SIG-M5 treated with dmso at 0.1 percent for 504 hours (cell line): ENCODE measurements around the gene ITGA2.

Experiments used
- DNase-seq: peaks from one replicate; lab custom pipeline; 2025; ENCODE audit not compliant: unreplicated experiment; lab: John Stamatoyannopoulos, UW

ITGA2 gene

GRCh38 chr5:52988335-52989024, 672 bp upstream of the ITGA2 start:
- no peak for DNase-seq

GRCh38 chr5:52989781-52990527, 802 bp downstream of the ITGA2 start:
- peak; percentile 23 for DNase-seq

GRCh38 chr5:52990528-52990925, 1.4 kb downstream of the ITGA2 start:
- DNase-seq: no peak

GRCh38 chr5:52993367-52993766, 4.2 kb downstream of the ITGA2 start:
- DNase-seq: no peak

- no peak for DNase-seq
Measured at GRCh38 chr5:52994266-52994665, 5.1 kb downstream of the ITGA2 start.

- DNase-seq: no peak
Measured at GRCh38 chr5:52995095-52995494, 5.9 kb downstream of the ITGA2 start.

- no peak for DNase-seq
Measured at GRCh38 chr5:52995914-52996313, 6.8 kb downstream of the ITGA2 start.

- no peak for DNase-seq
Measured at GRCh38 chr5:52996979-52997378, 7.8 kb downstream of the ITGA2 start.

GRCh38 chr5:52997424-52997823, 8.3 kb downstream of the ITGA2 start:
- DNase-seq: no peak

- no peak for DNase-seq
Measured at GRCh38 chr5:52998552-52999313, 9.6 kb downstream of the ITGA2 start.

GRCh38 chr5:52999344-52999949, 10.3 kb downstream of the ITGA2 start:
- no peak for DNase-seq

- DNase-seq: no peak
Measured at GRCh38 chr5:53001541-53001940, 12.4 kb downstream of the ITGA2 start.

- DNase-seq: no peak
Measured at GRCh38 chr5:53002491-53002890, 13.3 kb downstream of the ITGA2 start.

- DNase-seq: no peak
Measured at GRCh38 chr5:53003144-53003543, 14.0 kb downstream of the ITGA2 start.

- no peak for DNase-seq
Measured at GRCh38 chr5:53006911-53007890, 18.0 kb downstream of the ITGA2 start.

GRCh38 chr5:53008751-53009150, 19.6 kb downstream of the ITGA2 start:
- peak; percentile 62 for DNase-seq

- DNase-seq: no peak
Measured at GRCh38 chr5:53009816-53010215, 20.7 kb downstream of the ITGA2 start.

GRCh38 chr5:53010814-53011213, 21.7 kb downstream of the ITGA2 start:
- DNase-seq: no peak

- no peak for DNase-seq
Measured at GRCh38 chr5:53011233-53011632, 22.1 kb downstream of the ITGA2 start.

- no peak for DNase-seq
Measured at GRCh38 chr5:53013857-53014256, 24.7 kb downstream of the ITGA2 start.
